NT2/D1 (cell line): ENCODE results near the gene LARP4B.

Source experiments
- SUZ12 ChIP-seq: IDR thresholded peaks from 2 replicates; pipeline ENCODE4 v1.6.1; 2011; ENCODE audit not compliant: insufficient read length, insufficient read depth; ENCODE audit errors: extremely low read depth
- YY1 ChIP-seq: IDR thresholded peaks from 2 replicates; pipeline ENCODE4 v1.6.1; 2011; ENCODE audit not compliant: insufficient read length, insufficient read depth
- ZNF274 ChIP-seq: IDR thresholded peaks from 2 replicates; pipeline ENCODE4 v1.6.1; 2011; ENCODE audit warnings: mild to moderate bottlenecking, low read depth, low read length

GRCh38 chr10:898141-898540, 33.4 kb downstream of the LARP4B start:
- TF ChIP-seq SUZ12 (no peak), YY1 (no peak), ZNF274 (no peak)
